Astrocyte of the cerebellum (primary cell): Measurements from ENCODE around the gene SLC6A3.
"Not testable (repeated sequence)": the region's sequence is repeated elsewhere in the genome, so short reads cannot be mapped to it uniquely, and the experiment has no call there.

Experiments used
- DNase-seq: peaks from one replicate; pipeline ENCODE4 v3.0.0-alpha.2; 2011; ENCODE audit warnings: low read depth
- H3K4me3 ChIP-seq: 2 replicates; pipeline ENCODE4 v1.5.1; 2011; ENCODE audit warnings: mild to moderate bottlenecking, low read depth, low read length, moderate library complexity
- CTCF ChIP-seq: IDR thresholded peaks from 2 replicates; pipeline ENCODE4 v1.5.1; 2012; ENCODE audit warnings: low read length, low read depth, moderate library complexity, mild to moderate bottlenecking; ENCODE audit errors: missing control alignments
- in situ Hi-C: cut with HindIII; loops from 2 replicates; pipeline ENCODE4 v1.10.0; 2017; ENCODE audit warnings: low sequenced_read_pairs

SLC6A3 gene

GRCh38 chr5:1376981-1377380 is 68.3 kb downstream of the SLC6A3 start:
- no peak for TF ChIP-seq CTCF
- in situ Hi-C loops = no loop called here
- no peak overlapping the region for H3K4me3 ChIP-seq
- DNase-seq = no peak

GRCh38 chr5:1375871-1376810 is 69.1 kb downstream of the SLC6A3 start:
- no peak overlapping the region for H3K4me3 ChIP-seq
- in situ Hi-C loops = no loop called here
- DNase-seq = no peak
- TF ChIP-seq CTCF = no peak

GRCh38 chr5:1374679-1375055 is 70.6 kb downstream of the SLC6A3 start:
- DNase-seq = no peak
- no peak for TF ChIP-seq CTCF
- in situ Hi-C loops = no loop called here

GRCh38 chr5:1374030-1374678 is 71.1 kb downstream of the SLC6A3 start:
- in situ Hi-C loops = no loop called here
- DNase-seq = no peak
- no peak for TF ChIP-seq CTCF
- no peak overlapping the region for H3K4me3 ChIP-seq

More at GRCh38 chr5:1374679-1375055, 70.6 kb downstream of the SLC6A3 start:
- no peak overlapping the region for H3K4me3 ChIP-seq

GRCh38 chr5:1371972-1372342 is 73.3 kb downstream of the SLC6A3 start:
- DNase-seq, in situ Hi-C loops, H3K4me3 ChIP-seq: not testable (repeated sequence)

- in situ Hi-C loops = no loop called here
- no peak overlapping the region for H3K4me3 ChIP-seq
- no peak for DNase-seq
- TF ChIP-seq CTCF = no peak
Measured at GRCh38 chr5:1371218-1371971, 73.8 kb downstream of the SLC6A3 start.

- in situ Hi-C loops = no loop called here
- TF ChIP-seq CTCF = no peak
Measured at GRCh38 chr5:1370006-1370405, 75.2 kb downstream of the SLC6A3 start.

More at GRCh38 chr5:1370006-1370405, 75.2 kb downstream of the SLC6A3 start:
- no peak overlapping the region for H3K4me3 ChIP-seq
- DNase-seq = no peak
